ENCODE results near the gene FAM90A1. TPM values are rescaled to one million over a fixed set of nuclear protein-coding genes. Genes with fewer than 3 reads are reported as not detected.
"Not testable (repeated sequence)": the region's sequence is repeated elsewhere in the genome, so short reads cannot be mapped to it uniquely, and the experiment has no call there.

The FAM90A1 gene
- total and polyA plus RNA-seq, 2 donors (not counting 1 experiment from before 2014, with no cell fraction given), result 0.05 to 0.33 TPM

GRCh38 chr12:8254705-8255104, 27.3 kb upstream of the FAM90A1 start:
- H3K79me2 ChIP-seq (ENCODE audit: control insufficient read depth, insufficient read depth, low read length); H2AFZ ChIP-seq (ENCODE audit: low read length); H3K4me1 ChIP-seq (ENCODE audit: control insufficient read depth, extremely low read depth, insufficient read depth, low read length); DNase-seq (ENCODE audit: low read depth in 2 of 2); H3K27ac ChIP-seq (ENCODE audit: insufficient read depth, low read length); H3K4me2 ChIP-seq (ENCODE audit: extremely low read depth, insufficient read depth, low read length); H3K27me3 ChIP-seq (ENCODE audit: control insufficient read depth, insufficient read depth, low read length); H3K9ac ChIP-seq (ENCODE audit: insufficient read depth, low read length); H3K36me3 ChIP-seq (ENCODE audit: control insufficient read depth, insufficient read depth, low read length); H3K9me3 ChIP-seq (ENCODE audit: control insufficient read depth, insufficient read depth, low read depth, low read length); H3K4me3 ChIP-seq (replicated peaks in 1 of 4; ENCODE audit: control extremely low read depth in 1 of 4, insufficient read depth in 1 of 4, low read depth in 3 of 4, low read length in 4 of 4); H4K20me1 ChIP-seq (ENCODE audit: control insufficient read depth, extremely low read depth, insufficient read depth, low read length): not testable (repeated sequence)

DNA sequence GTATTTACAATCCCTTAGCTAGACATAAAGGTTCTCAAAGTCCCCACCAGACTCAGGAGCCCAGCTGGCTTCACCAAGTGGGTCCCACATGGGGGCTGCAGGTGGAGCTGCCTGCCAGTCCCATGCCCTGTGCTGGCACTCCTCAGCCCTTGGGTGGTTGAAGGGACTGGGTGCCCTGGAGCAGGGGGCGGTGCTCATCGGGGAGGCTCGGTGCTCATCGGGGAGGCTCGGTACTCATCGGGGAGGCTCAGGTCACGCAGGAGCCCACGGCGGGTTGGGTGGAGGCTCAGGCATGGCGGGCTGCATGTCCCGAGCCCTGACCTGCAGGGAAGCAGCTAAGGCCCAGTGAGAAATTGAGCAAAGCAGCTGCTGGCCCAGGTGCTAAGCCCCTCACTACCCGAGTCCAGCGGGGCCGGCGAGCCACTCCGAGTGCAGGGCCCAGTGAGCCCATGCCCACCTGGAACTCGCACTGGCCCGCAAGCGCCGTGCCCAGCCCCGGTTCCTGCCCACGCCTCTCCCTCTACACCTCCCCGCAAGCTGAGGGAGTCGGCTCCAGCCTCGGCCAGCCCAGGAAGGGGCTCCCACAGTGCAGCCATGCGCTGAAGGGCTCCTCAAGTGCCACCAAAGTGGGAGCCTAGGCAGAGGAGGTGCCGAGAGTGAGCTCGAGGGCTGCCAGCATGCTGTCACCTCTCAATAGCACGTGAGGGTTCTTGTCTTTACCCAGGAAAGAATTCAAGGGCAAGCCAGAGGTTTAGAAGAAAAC, 24.8 kb upstream of the FAM90A1 start:
- not testable (repeated sequence) for H3K79me2 ChIP-seq (ENCODE audit: control insufficient read depth, insufficient read depth, low read length); H3K9me3 ChIP-seq (ENCODE audit: control insufficient read depth, insufficient read depth, low read depth, low read length); H3K4me2 ChIP-seq (ENCODE audit: extremely low read depth, insufficient read depth, low read length); H3K9ac ChIP-seq (ENCODE audit: insufficient read depth, low read length); H2AFZ ChIP-seq (ENCODE audit: low read length); H3K27ac ChIP-seq (ENCODE audit: insufficient read depth, low read length); H3K27me3 ChIP-seq (ENCODE audit: control insufficient read depth, insufficient read depth, low read length); DNase-seq (ENCODE audit: low read depth in 2 of 2); H3K36me3 ChIP-seq (ENCODE audit: control insufficient read depth, insufficient read depth, low read length); H4K20me1 ChIP-seq (ENCODE audit: control insufficient read depth, extremely low read depth, insufficient read depth, low read length); H3K4me1 ChIP-seq (ENCODE audit: control insufficient read depth, extremely low read depth, insufficient read depth, low read length); H3K4me3 ChIP-seq (replicated peaks in 1 of 4; ENCODE audit: control extremely low read depth in 1 of 4, insufficient read depth in 1 of 4, low read depth in 3 of 4, low read length in 4 of 4)

DNA sequence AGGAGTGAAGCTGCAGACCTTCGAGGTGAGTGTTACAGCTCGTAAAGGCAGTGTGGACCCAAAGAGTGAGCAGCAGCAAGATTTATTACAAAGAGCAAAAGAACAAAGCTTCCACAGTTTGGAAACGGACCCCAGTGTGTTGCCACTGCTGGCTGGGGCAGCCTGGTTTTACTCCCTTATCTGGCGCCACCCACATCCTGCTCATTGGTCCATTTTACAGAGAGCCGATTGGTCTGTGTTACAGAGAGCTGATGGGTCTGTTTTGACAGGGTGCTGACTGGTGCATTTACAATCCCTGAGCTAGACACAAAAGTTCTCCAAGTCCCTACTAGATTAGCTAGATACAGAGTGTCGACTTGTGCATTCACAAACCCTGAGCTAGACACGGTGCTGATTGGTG, 24.2 kb upstream of the FAM90A1 start:
- not testable (repeated sequence) for H3K4me3 ChIP-seq (replicated peaks in 1 of 4; ENCODE audit: control extremely low read depth in 1 of 4, insufficient read depth in 1 of 4, low read depth in 3 of 4, low read length in 4 of 4); H3K36me3 ChIP-seq (ENCODE audit: control insufficient read depth, insufficient read depth, low read length); H3K27me3 ChIP-seq (ENCODE audit: control insufficient read depth, insufficient read depth, low read length); H3K4me2 ChIP-seq (ENCODE audit: extremely low read depth, insufficient read depth, low read length); H3K27ac ChIP-seq (ENCODE audit: insufficient read depth, low read length); DNase-seq (ENCODE audit: low read depth in 2 of 2); H3K9ac ChIP-seq (ENCODE audit: insufficient read depth, low read length); H4K20me1 ChIP-seq (ENCODE audit: control insufficient read depth, extremely low read depth, insufficient read depth, low read length); H3K4me1 ChIP-seq (ENCODE audit: control insufficient read depth, extremely low read depth, insufficient read depth, low read length); H2AFZ ChIP-seq (ENCODE audit: low read length); H3K79me2 ChIP-seq (ENCODE audit: control insufficient read depth, insufficient read depth, low read length); H3K9me3 ChIP-seq (ENCODE audit: control insufficient read depth, insufficient read depth, low read depth, low read length)

DNA sequence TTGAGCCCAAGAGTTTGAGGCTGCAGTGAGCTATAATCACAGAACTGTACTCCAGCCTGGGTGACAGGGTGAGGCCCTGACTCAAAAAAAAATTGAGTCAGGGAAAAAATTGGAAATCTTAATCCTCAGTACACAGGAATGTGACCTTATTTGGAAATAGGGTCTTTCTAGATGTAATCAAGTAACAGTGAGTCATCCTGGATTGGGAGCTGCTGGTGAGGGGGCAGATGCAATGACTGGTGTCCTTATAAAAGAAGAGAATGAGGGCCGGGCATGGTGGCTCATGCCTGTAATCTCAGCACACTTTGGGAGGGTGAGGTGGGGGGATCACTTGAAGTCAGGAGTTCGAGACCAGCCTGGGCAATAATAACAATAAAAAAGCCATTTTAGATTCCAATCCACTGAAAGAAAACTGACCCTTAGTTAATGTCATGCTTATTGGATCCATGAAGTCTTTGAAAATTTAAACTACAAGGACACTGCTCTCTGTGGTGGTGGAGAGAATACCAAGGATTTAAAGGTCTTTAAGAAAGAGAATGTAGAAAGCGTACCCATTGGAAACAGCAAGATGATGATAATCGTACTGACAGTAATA, 19.6 kb upstream of the FAM90A1 start:
- H4K20me1 ChIP-seq (ENCODE audit: control insufficient read depth, extremely low read depth, insufficient read depth, low read length); H3K4me3 ChIP-seq (replicated peaks in 1 of 4; ENCODE audit: control extremely low read depth in 1 of 4, insufficient read depth in 1 of 4, low read depth in 3 of 4, low read length in 4 of 4); H3K36me3 ChIP-seq (ENCODE audit: control insufficient read depth, insufficient read depth, low read length); H3K4me1 ChIP-seq (ENCODE audit: control insufficient read depth, extremely low read depth, insufficient read depth, low read length); H3K9me3 ChIP-seq (ENCODE audit: control insufficient read depth, insufficient read depth, low read depth, low read length); H3K4me2 ChIP-seq (ENCODE audit: extremely low read depth, insufficient read depth, low read length); H3K79me2 ChIP-seq (ENCODE audit: control insufficient read depth, insufficient read depth, low read length); H2AFZ ChIP-seq (ENCODE audit: low read length); H3K9ac ChIP-seq (ENCODE audit: insufficient read depth, low read length); H3K27me3 ChIP-seq (ENCODE audit: control insufficient read depth, insufficient read depth, low read length): not testable (repeated sequence)
- peak overlapping the region; percentile 10 for H3K27ac ChIP-seq (ENCODE audit: insufficient read depth, low read length)
- peak; percentile 76 to 83 for DNase-seq (ENCODE audit: low read depth in 2 of 2)

DNA sequence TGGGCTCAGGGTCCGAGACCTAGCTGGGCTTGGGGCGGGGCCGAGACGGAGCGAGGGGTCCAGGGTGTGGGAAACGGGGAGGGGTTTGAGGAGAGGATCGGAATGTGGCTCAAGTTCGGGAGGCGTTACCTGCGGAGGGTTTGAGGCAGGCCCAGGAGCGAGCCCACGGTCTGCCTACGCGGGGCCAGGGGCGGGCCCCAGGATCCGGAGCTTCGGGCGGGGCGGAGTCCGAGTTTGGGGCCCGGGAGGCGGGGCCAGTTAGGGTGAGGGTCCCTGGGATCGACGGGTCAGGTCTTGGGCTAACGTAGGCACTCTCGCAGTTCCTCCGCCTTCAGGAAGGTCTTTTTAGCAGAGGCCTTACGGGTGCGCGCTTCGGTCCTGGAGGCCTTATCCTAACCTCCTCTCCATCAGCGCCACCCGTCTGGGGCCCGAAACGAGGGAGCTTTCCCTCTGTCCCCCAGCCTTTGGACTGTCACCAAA, 16.3 kb upstream of the FAM90A1 start:
- DNase-seq (ENCODE audit: low read depth in 2 of 2); H3K9me3 ChIP-seq (ENCODE audit: control insufficient read depth, insufficient read depth, low read depth, low read length); H3K36me3 ChIP-seq (ENCODE audit: control insufficient read depth, insufficient read depth, low read length); H3K27me3 ChIP-seq (ENCODE audit: control insufficient read depth, insufficient read depth, low read length); H4K20me1 ChIP-seq (ENCODE audit: control insufficient read depth, extremely low read depth, insufficient read depth, low read length); H3K79me2 ChIP-seq (ENCODE audit: control insufficient read depth, insufficient read depth, low read length); H3K4me1 ChIP-seq (ENCODE audit: control insufficient read depth, extremely low read depth, insufficient read depth, low read length): not testable (repeated sequence)
- peak overlapping the region; percentile 77 for H2AFZ ChIP-seq (ENCODE audit: low read length)
- H3K27ac ChIP-seq (ENCODE audit: insufficient read depth, low read length), result peak overlapping the region; percentile 52
- peak overlapping the region; percentile 32 for H3K4me2 ChIP-seq (ENCODE audit: extremely low read depth, insufficient read depth, low read length)
- peak overlapping the region; percentile 58 for H3K9ac ChIP-seq (ENCODE audit: insufficient read depth, low read length)
- H3K4me3 ChIP-seq (replicated peaks in 1 of 4; ENCODE audit: control extremely low read depth in 1 of 4, insufficient read depth in 1 of 4, low read depth in 3 of 4, low read length in 4 of 4), result peak overlapping the region; percentile 35 to 63 (median 52)

- not testable (repeated sequence) for H3K36me3 ChIP-seq (ENCODE audit: control insufficient read depth, insufficient read depth, low read length); H2AFZ ChIP-seq (ENCODE audit: low read length); H3K9me3 ChIP-seq (ENCODE audit: control insufficient read depth, insufficient read depth, low read depth, low read length); H4K20me1 ChIP-seq (ENCODE audit: control insufficient read depth, extremely low read depth, insufficient read depth, low read length); H3K27me3 ChIP-seq (ENCODE audit: control insufficient read depth, insufficient read depth, low read length); H3K4me2 ChIP-seq (ENCODE audit: extremely low read depth, insufficient read depth, low read length); H3K79me2 ChIP-seq (ENCODE audit: control insufficient read depth, insufficient read depth, low read length); H3K4me1 ChIP-seq (ENCODE audit: control insufficient read depth, extremely low read depth, insufficient read depth, low read length)
- peak overlapping the region; percentile 92 for H3K9ac ChIP-seq (ENCODE audit: insufficient read depth, low read length)
- peak; percentile 95 to 98 for DNase-seq (ENCODE audit: low read depth in 2 of 2)
- peak overlapping the region; percentile 64 to 73 (median 70) for H3K4me3 ChIP-seq (replicated peaks in 1 of 4; ENCODE audit: control extremely low read depth in 1 of 4, insufficient read depth in 1 of 4, low read depth in 3 of 4, low read length in 4 of 4)
- H3K27ac ChIP-seq (ENCODE audit: insufficient read depth, low read length), result peak overlapping the region; percentile 97
Observed at GRCh38 chr12:8242880-8243681, 15.7 kb upstream of the FAM90A1 start.
